ENCODE measurements around the gene TMEM132D. TPM values are rescaled to one million over a fixed set of nuclear protein-coding genes. Genes with fewer than 3 reads are reported as not detected.

TMEM132D gene
- total and polyA plus RNA-seq, 2 donors (not counting 3 experiments of a cell fraction or from before 2014, with no cell fraction given), result not detected

GRCh38 chr12:129657179-129657578 is 246.6 kb downstream of the TMEM132D start:
- Histone ChIP-seq H2AFZ (ENCODE audit: low read depth, low read length) (no peak overlapping the region), H3K9ac (replicated peaks; ENCODE audit: extremely low read depth, insufficient read depth, low read length) (no peak overlapping the region), H3K27me3 (ENCODE audit: control insufficient read depth in 2 of 2, insufficient read depth in 2 of 2, low read length in 2 of 2) (no peaks in the 10 kb centered on the region), H3K36me3 (ENCODE audit: control insufficient read depth in 2 of 2, extremely low read depth in 1 of 2, insufficient read depth in 2 of 2, low read length in 2 of 2) (no peaks in the 10 kb centered on the region), H3K4me2 (ENCODE audit: insufficient read depth, low read length) (no peak overlapping the region), H3K9me1 (replicated peaks; ENCODE audit: control insufficient read depth, extremely low read depth, insufficient read depth, low read length) (no peaks in the 10 kb centered on the region), H3K27ac (ENCODE audit: insufficient read depth, low read depth, low read length) (no peak overlapping the region), H3K9me3 (replicated peaks; ENCODE audit: control insufficient read depth, insufficient read depth, low read length) (peaks cover 5% of the 10 kb centered on the region), H3K4me3 (replicated peaks in 1 of 3; ENCODE audit: insufficient read depth in 1 of 3, low read depth in 1 of 3, low read length in 3 of 3) (no peak overlapping the region), H4K20me1 (replicated peaks; ENCODE audit: control insufficient read depth, extremely low read depth, insufficient read depth, low read length) (no peaks in the 10 kb centered on the region), H3K79me2 (ENCODE audit: control insufficient read depth, insufficient read depth, low read length) (no peaks in the 10 kb centered on the region), H3K4me1 (ENCODE audit: control insufficient read depth, extremely low read depth, insufficient read depth, low read length) (no peaks in the 10 kb centered on the region)
- BruUV-seq (replicated peaks), result no TSS peak
- CTCF ChIA-PET, result no interaction called here
- FAIRE-seq (no peak), DNase-seq (ENCODE audit: low read depth, low spot score) (no peak)
- TF ChIP-seq FOS (IDR thresholded peaks at IDR 0.05; ENCODE audit: borderline replicate concordance, insufficient read depth, low read length) (no peak), POLR2A (IDR thresholded peaks at IDR 0.05; ENCODE audit: low read depth, low read length) (no peak), JUN (IDR thresholded peaks at IDR 0.05; ENCODE audit: borderline replicate concordance, insufficient read depth, insufficient read length, low read depth) (no peak), CTCF (IDR thresholded peaks at IDR 0.05; ENCODE audit: extremely low read depth in 1 of 2, insufficient read depth in 1 of 2, low read depth in 1 of 2, low read length in 2 of 2) (no peak), GATA2 (IDR thresholded peaks at IDR 0.05; ENCODE audit: insufficient read depth, insufficient read length, low read depth, low read length) (no peak), MYC (IDR thresholded peaks at IDR 0.05; ENCODE audit: low read depth, low read length) (no peak), EZH2 (IDR thresholded peaks at IDR 0.05; ENCODE audit: borderline replicate concordance, low read depth, low read length, severe bottlenecking) (no peak), POLR2AphosphoS5 (IDR thresholded peaks at IDR 0.05; ENCODE audit: insufficient read depth, low read depth, low read length) (no peak), MAX (IDR thresholded peaks at IDR 0.05; ENCODE audit: insufficient read depth, insufficient read length) (no peak)
- dilution Hi-C loops (cut with MboI; ENCODE audit: extremely low pct_ligation_motif_present, low sequenced_read_pairs) (no loop called here), intact Hi-C loops (cut with micrococcal nuclease) (no loop called here)
- POLR2A ChIA-PET, result no interaction called here
